OCI-LY7 (cell line): ENCODE measurements around the gene CD79A. TPM values are rescaled to one million over a fixed set of nuclear protein-coding genes. Genes with fewer than 3 reads are reported as not detected.

Experiments
- BruUV-seq: library from RNA; stranded (reverse); fragments of 400-500 nt; replicated peaks from 2 replicates; lab custom pipeline; 2021; lab: Mats Ljungman, UMichigan
- CTCF ChIA-PET: fragments of 300-600 bp; sonication (Branson Sonifier 250); formaldehyde crosslinking; loops from one replicate; lab custom pipeline; 2022; ENCODE audit warnings: antibody characterized with exemption; ENCODE audit not compliant: unreplicated experiment; lab: Charles Lee
- POLR2A ChIA-PET: fragments of 300-600 bp; sonication (Branson Sonifier 250); formaldehyde crosslinking; loops from one replicate; lab custom pipeline; 2022; ENCODE audit warnings: antibody characterized with exemption; lab: Charles Lee
- DNase-seq: peaks from one replicate; pipeline ENCODE4 v3.0.0-alpha.2; 2015; ENCODE audit warnings: low spot score
- H2AFZ ChIP-seq: fragments of 200-600 bp; sonication (generic), shearing (Covaris generic); 2 replicates; pipeline ENCODE4 v1.6.1; 2014; ENCODE audit warnings: mild to moderate bottlenecking, antibody characterized with exemption, low read length, moderate library complexity
- H3K27ac ChIP-seq: fragments of 200-600 bp; sonication (generic); 2 replicates; pipeline ENCODE4 v1.5.1; 2014; ENCODE audit warnings: mixed run types, low read depth, mild to moderate bottlenecking, moderate library complexity, low read length, inconsistent platforms; ENCODE audit not compliant: poor library complexity, severe bottlenecking
- H3K36me3 ChIP-seq: fragments of 200-600 bp; sonication (generic); 2 replicates; pipeline ENCODE4 v1.6.1; 2014; ENCODE audit warnings: mild to moderate bottlenecking, antibody characterized with exemption, low read length, moderate library complexity, mixed read lengths; ENCODE audit not compliant: insufficient read depth
- H3K4me1 ChIP-seq: fragments of 200-600 bp; sonication (generic); 2 replicates; pipeline ENCODE4 v1.5.1; 2014; ENCODE audit warnings: mild to moderate bottlenecking, low read length; ENCODE audit not compliant: insufficient read depth, poor library complexity, severe bottlenecking
- H3K4me2 ChIP-seq: fragments of 200-600 bp; sonication (generic); 2 replicates; pipeline ENCODE4 v1.6.1; 2014; ENCODE audit warnings: mild to moderate bottlenecking, low read length
- H3K4me3 ChIP-seq: fragments of 200-600 bp; sonication (generic); 2 replicates; pipeline ENCODE4 v1.5.1; 2014; ENCODE audit warnings: mild to moderate bottlenecking, low read depth, low read length; ENCODE audit not compliant: poor library complexity, severe bottlenecking
- H3K79me2 ChIP-seq: fragments of 200-600 bp; sonication (generic); 2 replicates; pipeline ENCODE4 v1.6.1; 2016; ENCODE audit warnings: low read depth, mild to moderate bottlenecking, low read length, moderate library complexity, mixed read lengths; ENCODE audit not compliant: insufficient read depth
- H3K9me2 ChIP-seq: fragments of 200-600 bp; sonication (generic); 2 replicates; pipeline ENCODE4 v1.6.1; 2016; ENCODE audit warnings: mild to moderate bottlenecking, low read length, mixed read lengths; ENCODE audit not compliant: insufficient read depth
- H3K9me3 ChIP-seq: fragments of 200-600 bp; sonication (generic); 2 replicates; pipeline ENCODE4 v1.6.1; 2014; ENCODE audit warnings: mild to moderate bottlenecking, mixed run types, low read length, mixed read lengths
- H4K20me1 ChIP-seq: fragments of 200-600 bp; sonication (generic); 2 replicates; pipeline ENCODE4 v1.6.1; 2014; ENCODE audit warnings: mild to moderate bottlenecking, antibody characterized with exemption, low read length, moderate library complexity, mixed read lengths; ENCODE audit not compliant: insufficient read depth
- EZH2phosphoT487 ChIP-seq: fragments of 200-600 bp; sonication (generic); IDR thresholded peaks from 2 replicates; pipeline ENCODE4 v1.6.1; 2018; ENCODE audit warnings: low read depth, borderline replicate concordance, mild to moderate bottlenecking, mixed run types, antibody characterized with exemption, low read length, moderate library complexity, mixed read lengths
- intact Hi-C: fragments of 100-400 bp; cut with micrococcal nuclease; formaldehyde crosslinking; loops from one replicate; pipeline ENCODE4 v1.10.0; 2022; ENCODE audit not compliant: unreplicated experiment
- total RNA-seq, 2 experiments: library from RNA; depleted of rRNA in 1 of 2; stranded (reverse); fragments of >200 nt in 1 of 2; shearing (Covaris generic) in 1 of 2; gene quantifications; 2 replicates each; pipeline ENCODE4 v1.2.3, GENCODE V29; 2014 to 2022
- TF ChIP-seq, protein P1 (sequence below): fragments of 200-600 bp; sonication (generic); conservative IDR thresholded peaks from 2 replicates; pipeline ENCODE4 v1.5.1; 2014; ENCODE audit warnings: mild to moderate bottlenecking, antibody characterized with exemption, low read length, moderate library complexity, mixed read lengths

CD79A gene
- total RNA-seq, 2 experiments from 2014 or later, result 1,094 to 1,195 TPM

DNA sequence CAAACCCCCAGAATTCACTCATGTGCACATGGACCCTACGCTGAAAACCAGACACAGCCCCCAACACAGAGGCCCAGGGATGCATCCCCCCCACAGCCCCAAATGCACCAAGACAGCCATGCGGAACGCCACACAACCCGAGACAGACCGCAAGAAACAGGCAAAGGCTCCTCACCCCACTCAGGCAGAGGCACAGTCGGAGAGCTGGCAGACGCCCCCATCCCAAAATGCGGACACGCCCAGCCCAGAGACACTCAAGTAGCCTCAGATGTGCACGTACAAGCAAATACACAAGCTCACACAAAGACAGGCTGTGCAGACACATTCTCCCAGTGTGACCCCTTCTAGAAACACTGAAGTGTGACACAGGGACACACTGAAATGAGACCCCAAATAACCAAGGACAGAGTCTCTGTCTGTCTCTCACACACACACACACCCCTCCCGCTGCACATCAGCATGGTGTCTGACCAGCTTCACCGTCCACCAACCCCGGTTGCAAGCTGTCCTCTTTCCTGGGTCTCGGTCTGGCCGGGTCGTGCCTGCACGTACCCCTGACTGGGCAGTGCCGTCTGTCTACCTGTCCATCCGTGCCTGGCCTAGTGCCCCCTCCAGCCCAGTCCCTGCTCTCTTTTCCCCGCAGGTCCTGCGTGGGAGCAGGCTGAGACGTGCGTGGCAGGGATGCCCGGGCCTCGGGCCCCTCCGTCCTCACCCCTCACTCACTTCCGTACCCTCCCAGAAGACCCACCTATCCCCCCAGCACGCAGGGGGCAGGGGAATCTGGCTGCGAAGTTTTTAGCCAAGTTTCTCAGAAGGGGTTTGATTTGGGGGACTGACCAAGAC, 35.0 kb downstream of the CD79A start:
- peak; percentile 30 for DNase-seq

DNA sequence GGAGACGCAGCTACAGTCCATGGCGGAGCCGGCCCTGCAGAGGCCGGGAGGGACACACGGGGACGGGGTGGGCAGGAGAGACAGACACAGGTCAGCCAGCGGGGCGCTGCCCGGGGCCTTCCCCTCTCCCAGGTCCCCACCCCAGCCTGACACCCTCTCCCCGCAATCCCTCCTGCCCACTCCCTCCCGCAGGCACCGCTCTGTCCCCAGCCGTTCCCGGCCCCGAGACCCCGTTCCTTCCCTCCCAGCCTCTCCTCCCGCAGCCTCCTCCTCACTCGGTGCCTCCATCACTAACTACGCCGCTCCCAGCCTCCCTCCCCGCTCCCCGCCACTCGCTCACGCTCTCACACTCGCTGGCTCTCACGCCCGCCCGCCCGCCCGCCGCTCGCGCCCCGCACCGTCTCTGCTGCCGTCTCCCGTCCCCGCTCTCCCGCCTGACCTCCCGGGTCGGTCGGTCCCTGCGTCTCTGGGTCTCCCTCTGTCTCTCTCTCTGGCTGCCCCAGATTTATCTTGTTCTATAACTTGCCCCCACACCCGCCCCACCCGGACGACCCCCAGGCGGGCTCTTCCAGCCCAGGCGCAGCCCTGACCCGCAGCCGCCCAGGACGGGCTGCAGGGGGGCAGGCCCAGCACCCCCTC, 35.9 kb downstream of the CD79A start:
- no peaks in the 10 kb centered on the region for H3K9me2 ChIP-seq
- peaks cover 13% of the 10 kb centered on the region for H3K4me1 ChIP-seq
- no peak for DNase-seq
- H3K79me2 ChIP-seq, result no peaks in the 10 kb centered on the region
- no peaks in the 10 kb centered on the region; the same call in 1 of the 2 replicates for H3K36me3 ChIP-seq
- H3K27ac ChIP-seq, result no peak overlapping the region
- no peak overlapping the region for H3K4me2 ChIP-seq
- no TSS peak for BruUV-seq
- H2AFZ ChIP-seq, result no peak overlapping the region
- no peaks in the 10 kb centered on the region for H3K9me3 ChIP-seq
- ChIA-PET CTCF (no interaction called here), POLR2A (no interaction called here)
- no peaks in the 10 kb centered on the region for H4K20me1 ChIP-seq
- no peak overlapping the region for H3K4me3 ChIP-seq
- no peak for TF ChIP-seq EZH2phosphoT487
- TF ChIP-seq, protein P1, sequence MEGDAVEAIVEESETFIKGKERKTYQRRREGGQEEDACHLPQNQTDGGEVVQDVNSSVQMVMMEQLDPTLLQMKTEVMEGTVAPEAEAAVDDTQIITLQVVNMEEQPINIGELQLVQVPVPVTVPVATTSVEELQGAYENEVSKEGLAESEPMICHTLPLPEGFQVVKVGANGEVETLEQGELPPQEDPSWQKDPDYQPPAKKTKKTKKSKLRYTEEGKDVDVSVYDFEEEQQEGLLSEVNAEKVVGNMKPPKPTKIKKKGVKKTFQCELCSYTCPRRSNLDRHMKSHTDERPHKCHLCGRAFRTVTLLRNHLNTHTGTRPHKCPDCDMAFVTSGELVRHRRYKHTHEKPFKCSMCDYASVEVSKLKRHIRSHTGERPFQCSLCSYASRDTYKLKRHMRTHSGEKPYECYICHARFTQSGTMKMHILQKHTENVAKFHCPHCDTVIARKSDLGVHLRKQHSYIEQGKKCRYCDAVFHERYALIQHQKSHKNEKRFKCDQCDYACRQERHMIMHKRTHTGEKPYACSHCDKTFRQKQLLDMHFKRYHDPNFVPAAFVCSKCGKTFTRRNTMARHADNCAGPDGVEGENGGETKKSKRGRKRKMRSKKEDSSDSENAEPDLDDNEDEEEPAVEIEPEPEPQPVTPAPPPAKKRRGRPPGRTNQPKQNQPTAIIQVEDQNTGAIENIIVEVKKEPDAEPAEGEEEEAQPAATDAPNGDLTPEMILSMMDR, result no peak
- intact Hi-C loops, result no loop called here

More for the DNA sequence above, 35.0 kb downstream of the CD79A start:
- TF ChIP-seq EZH2phosphoT487, result no peak
- TF ChIP-seq, protein P1, result no peak
- Histone ChIP-seq H3K27ac (no peak overlapping the region), H3K4me2 (peak overlapping the region; percentile 5; the same call in 1 of the 2 replicates), H3K36me3 (peaks cover 4% of the 10 kb centered on the region; the same call in 1 of the 2 replicates), H3K79me2 (no peaks in the 10 kb centered on the region), H3K4me1 (peaks cover 13% of the 10 kb centered on the region), H3K9me3 (no peaks in the 10 kb centered on the region), H3K9me2 (no peaks in the 10 kb centered on the region), H2AFZ (no peak overlapping the region), H3K4me3 (no peak overlapping the region), H4K20me1 (no peaks in the 10 kb centered on the region)
- BruUV-seq, result no TSS peak
- intact Hi-C loops, result no loop called here
- ChIA-PET CTCF (no interaction called here), POLR2A (no interaction called here)
